Measurements from ENCODE around the gene PAFAH1B2.

GRCh38 chr11:117117681-117118080 lies 26.4 kb upstream of the PAFAH1B2 start:
- TF ChIP-seq EZH2 (IDR thresholded peaks at IDR 0.05; ENCODE audit: borderline replicate concordance, low read depth, low read length, severe bottlenecking) (no peak), POLR2AphosphoS5 (IDR thresholded peaks at IDR 0.05; ENCODE audit: insufficient read depth, low read depth, low read length) (no peak), CTCF (IDR thresholded peaks at IDR 0.05; ENCODE audit: extremely low read depth in 1 of 2, insufficient read depth in 1 of 2, low read depth in 1 of 2, low read length in 2 of 2) (no peak), POLR2A (IDR thresholded peaks at IDR 0.05; ENCODE audit: low read depth, low read length) (no peak), MYC (IDR thresholded peaks at IDR 0.05; ENCODE audit: low read depth, low read length) (no peak), JUN (IDR thresholded peaks at IDR 0.05; ENCODE audit: borderline replicate concordance, insufficient read depth, insufficient read length, low read depth) (no peak), FOS (IDR thresholded peaks at IDR 0.05; ENCODE audit: borderline replicate concordance, insufficient read depth, low read length) (no peak)
- TF ChIP-seq, protein P1, sequence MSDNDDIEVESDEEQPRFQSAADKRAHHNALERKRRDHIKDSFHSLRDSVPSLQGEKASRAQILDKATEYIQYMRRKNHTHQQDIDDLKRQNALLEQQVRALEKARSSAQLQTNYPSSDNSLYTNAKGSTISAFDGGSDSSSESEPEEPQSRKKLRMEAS (IDR thresholded peaks at IDR 0.05; ENCODE audit: insufficient read depth, insufficient read length): no peak

Measured in endothelial cell of umbilical vein (primary cell).